GM19455 (cell line): ENCODE measurements around the gene PCDH8.

Source experiments
- ATAC-seq: cut with Tn5 transposase; IDR thresholded peaks from one replicate; pipeline ENCODE4 v1.9.1; 2021; ENCODE audit not compliant: unreplicated experiment

Gene PCDH8

GRCh38 chr13:52848455-52849195, at the start of gene PCDH8:
Gene PCDH8 (minus strand): TSS chr13:52848640. CDS start chr13:52848436, 204 bp downstream.
- no peak for ATAC-seq

GRCh38 chr13:52896827-52897659, 48.6 kb upstream of the PCDH8 start:
- no peak for ATAC-seq

DNA sequence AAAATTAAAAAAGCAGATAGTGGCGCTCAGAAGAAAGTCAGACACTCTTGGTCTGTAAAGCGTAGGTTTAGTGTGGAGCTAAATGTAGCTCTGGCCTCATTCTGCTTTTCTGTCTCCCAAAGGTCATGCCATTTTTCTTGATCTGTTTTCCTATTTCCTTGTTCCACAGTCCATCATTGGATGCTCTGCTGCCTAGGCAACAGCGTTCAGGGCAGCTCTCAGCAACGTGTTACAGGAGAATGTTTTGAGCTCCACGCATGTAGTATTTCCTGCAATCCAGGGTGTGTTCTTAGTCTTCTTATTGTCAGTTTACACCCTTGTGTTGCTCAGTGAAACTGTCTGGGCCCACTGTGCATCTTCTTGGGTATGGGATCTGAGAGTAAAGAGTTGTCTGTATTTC, 46.0 kb upstream of the PCDH8 start:
- ATAC-seq, result no peak

DNA sequence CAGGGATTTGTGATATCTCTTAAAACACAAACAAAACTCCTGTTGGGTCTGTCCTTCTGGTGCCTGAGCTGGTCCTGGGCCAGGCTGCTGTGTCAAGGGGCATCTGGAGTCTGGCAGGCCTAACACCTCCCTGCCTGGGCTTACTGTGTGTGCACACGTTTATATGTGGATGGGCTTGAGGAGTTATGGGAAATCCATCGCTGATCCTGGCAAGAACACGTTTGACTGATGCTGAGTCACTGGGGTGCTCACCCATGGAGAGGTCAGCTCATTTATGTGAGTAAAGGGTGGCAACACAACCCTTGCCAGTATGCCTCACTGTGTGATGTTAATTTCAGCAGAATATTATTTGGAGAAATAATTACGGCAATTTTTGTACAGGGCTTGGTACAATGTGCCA, 44.5 kb upstream of the PCDH8 start:
- no peak for ATAC-seq

DNA sequence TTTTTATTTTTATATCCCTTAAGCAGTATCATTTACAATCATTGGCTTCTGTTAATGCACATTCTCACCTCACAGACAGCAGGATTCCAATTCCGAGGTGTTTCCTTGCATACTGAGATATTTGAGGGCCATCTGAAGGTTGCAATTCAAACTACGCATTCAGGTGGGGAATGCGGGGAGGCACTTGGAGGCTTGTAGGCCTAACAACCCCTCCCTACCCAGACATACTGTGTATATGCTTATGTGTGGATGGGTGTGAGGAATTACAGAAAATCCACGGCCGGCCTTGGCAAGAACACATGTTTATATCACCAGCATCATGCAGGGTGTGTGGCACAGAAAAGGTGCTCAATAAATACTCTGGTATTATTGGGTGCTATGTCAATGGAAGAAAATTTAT, 43.3 kb upstream of the PCDH8 start:
- ATAC-seq, result no peak

DNA sequence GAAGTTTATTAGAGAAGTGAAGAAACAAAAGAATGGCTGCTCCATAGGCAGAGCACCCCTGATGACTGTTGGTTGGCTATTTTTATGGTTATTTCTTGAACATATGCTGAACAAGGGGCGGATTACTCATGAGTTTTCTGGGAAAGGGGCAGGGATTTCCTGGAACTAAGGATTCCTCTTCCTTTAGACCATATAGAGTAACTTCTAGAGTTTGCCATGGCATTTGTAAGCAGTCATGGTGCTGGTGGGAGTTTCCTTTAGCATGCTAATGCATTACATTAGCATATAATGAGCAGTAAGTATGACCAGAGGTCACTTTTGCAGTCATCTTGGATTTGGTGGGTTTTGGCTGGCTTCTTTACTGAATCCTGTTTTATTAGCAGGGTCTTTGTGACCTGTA, 38.7 kb upstream of the PCDH8 start:
- no peak for ATAC-seq

GRCh38 chr13:52885141-52885540, 36.7 kb upstream of the PCDH8 start:
- ATAC-seq, result no peak

DNA sequence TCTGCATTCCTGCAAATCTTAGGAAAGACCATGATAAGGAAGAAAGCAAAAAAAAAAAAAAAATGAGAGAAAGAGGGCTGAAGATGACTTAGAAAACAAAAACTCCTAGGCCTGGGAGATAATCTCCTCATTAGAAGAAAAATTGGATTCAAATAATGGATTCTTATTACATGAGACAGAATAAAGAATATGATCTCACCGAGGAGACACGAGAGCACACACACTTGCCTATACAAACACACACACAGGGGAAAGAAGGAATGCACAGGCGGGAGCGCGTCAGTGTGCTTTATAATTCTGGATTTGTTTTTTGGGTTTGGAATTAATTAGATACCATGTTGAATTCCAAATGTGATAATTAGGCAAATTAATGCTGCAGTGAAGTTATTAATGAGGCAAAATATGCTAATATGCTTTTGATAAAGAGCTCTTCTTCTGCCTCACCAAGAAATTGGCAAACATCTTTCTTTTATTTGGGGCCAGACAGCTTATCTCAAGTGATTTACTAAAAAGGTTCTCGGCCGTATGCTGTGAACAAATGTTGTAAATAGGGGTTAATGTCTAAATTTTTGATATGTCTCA, 36.1 kb upstream of the PCDH8 start:
- no peak for ATAC-seq

DNA sequence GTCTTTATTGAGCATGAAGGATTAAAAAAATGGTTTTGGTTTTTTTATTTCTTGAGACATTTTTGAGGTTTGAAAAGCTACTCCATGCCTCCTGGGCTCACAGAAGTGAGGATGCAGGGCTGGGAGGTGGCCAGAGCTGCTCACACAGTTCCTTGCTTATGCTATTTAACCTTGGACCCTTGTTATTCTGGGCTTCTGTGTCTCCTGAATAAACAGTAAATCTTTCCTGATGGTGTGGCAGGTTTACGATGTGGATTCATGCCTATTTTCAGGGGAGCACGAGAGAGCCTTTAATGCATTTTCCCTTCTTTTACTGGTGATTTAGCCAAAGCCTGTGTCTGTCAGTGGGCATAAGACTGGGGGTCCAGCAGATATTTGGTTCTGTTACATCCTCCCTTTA, 34.3 kb upstream of the PCDH8 start:
- no peak for ATAC-seq

- ATAC-seq, result no peak
These were observed 31.7 kb upstream of the PCDH8 start for GRCh38 chr13:52879950-52880741.

DNA sequence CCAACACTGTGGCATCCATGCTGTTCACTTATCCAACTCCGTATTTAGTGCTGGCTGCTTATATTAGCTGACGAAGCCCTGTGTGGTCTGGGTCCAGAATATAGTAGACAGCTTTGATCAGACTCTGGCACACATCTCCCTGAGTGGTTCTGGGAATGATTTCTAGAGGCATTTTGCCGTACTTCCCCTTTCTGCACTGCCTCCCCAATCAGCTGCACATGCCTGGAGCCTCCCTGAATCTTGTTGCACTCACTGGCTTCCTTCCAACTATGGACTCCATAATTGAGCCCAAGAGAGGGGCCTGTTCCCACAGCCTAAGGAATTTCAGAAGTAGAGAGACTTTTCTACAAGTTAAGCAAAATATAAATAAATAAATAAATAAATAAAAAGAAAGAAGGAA, 30.4 kb upstream of the PCDH8 start:
- ATAC-seq, result no peak

DNA sequence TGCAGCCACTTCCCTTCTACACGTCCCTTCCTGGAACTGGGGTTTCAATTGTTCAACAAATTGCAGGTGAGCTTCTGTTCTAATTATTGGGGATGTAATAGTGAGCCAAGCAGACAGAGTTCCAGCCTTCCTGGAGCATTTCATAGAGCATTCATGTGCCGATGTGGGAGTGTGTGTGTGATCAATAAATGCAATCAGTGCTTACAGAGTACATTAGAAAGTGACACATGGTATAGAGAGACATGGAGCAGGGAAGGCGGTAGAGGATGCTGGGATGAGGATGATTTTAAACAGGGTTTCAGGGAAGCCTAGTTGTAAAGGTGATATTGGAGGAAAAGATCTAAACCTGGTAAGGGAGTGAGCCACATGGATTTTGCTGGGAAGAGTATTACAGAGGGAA, 21.7 kb upstream of the PCDH8 start:
- no peak for ATAC-seq

- ATAC-seq, result no peak
These were observed 21.2 kb upstream of the PCDH8 start for GRCh38 chr13:52869621-52870020.

DNA sequence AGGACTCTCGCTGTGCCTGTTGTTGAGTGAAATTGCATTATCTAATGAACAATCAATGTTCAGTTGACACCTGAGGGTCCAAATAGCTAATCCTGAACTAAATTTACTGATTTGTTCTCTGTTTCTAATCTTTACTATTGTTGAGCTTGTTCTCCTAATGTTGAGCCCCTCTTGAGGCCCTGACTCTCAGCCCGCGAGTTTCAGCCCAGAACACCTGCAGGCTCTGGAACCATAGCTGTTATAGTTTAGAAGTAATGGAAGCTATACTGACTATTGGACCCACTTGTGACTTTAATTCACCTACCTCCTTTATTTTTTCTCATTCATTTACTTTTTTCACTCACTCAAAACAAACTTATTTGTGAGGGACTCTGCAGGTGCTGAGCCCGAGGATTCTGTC, 20.6 kb upstream of the PCDH8 start:
- no peak for ATAC-seq

GRCh38 chr13:52868190-52868589, 19.8 kb upstream of the PCDH8 start:
- no peak for ATAC-seq

DNA sequence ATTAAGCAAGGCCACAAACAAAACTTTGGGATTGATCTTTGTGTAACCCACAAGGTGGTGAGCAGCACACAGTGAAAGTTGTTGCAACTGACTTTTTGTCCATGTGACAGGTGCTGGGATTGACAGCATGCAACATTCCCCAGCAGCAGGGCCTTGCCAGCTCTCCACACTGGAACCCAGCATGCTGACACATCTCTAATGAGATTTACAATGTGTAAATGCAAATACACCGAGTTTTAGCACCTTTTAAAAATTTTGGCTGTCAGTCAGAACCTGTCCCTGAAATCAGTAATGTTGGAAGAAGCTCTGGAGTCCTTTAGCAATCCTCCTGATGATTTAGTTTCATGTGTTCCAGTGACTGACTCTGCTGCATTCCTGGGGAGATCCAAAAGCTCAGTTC, 16.5 kb upstream of the PCDH8 start:
- ATAC-seq, result no peak

- ATAC-seq, result no peak
These were observed 14.1 kb upstream of the PCDH8 start for GRCh38 chr13:52862358-52863206.

- ATAC-seq, result no peak
These were observed 4.0 kb upstream of the PCDH8 start for GRCh38 chr13:52852444-52852843.

DNA sequence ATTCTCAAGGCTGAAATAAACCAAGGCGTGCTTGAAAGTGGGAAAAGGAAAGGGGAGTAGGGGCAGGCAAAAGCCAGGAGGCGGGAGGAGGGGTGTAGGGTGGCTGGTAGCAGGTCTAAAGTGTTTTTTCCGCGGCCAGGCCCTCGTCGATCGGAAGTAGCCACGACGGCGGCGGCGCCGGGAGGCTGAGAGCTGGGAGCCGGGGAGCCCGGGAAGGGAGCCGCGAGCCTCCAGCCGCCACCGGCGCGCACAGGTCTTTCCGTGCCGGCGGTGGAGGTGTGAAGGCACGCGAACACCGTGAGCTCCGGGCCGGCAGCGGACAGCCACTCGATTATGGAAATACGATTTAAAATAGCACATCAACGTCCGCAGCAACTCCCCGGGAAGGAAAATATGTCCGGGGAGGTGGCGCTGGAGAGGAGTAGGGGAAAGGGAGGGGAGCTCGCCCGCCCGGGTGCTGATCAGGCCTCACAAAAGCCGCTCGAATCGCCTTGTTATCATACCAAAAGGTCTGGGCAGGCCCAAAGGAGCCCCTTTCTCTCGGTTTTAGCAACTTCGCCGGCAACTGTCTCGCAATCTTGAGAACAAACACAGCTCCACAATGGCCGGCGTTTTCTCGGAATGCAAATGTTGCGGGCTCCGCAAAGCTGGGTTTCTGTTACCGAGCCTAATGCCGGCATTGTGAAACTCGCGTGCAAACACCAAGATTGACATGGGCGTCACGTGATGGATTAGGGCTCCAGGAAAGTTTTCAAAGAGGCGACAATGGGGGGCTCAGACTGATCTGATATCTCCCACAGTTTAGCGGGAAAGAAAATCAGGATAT, 2.9 kb upstream of the PCDH8 start:
- peak; percentile 87 for ATAC-seq
